ENCODE results near the gene WWOX. TPM values are rescaled to one million over a fixed set of nuclear protein-coding genes. Genes with fewer than 3 reads are reported as not detected.

WWOX gene
- total RNA-seq, 1 experiment from 2014 or later = 35.6 TPM

- no peak for TF ChIP-seq EZH2 (IDR thresholded peaks at IDR 0.05; ENCODE audit: low read depth)
- TF ChIP-seq, protein P1, sequence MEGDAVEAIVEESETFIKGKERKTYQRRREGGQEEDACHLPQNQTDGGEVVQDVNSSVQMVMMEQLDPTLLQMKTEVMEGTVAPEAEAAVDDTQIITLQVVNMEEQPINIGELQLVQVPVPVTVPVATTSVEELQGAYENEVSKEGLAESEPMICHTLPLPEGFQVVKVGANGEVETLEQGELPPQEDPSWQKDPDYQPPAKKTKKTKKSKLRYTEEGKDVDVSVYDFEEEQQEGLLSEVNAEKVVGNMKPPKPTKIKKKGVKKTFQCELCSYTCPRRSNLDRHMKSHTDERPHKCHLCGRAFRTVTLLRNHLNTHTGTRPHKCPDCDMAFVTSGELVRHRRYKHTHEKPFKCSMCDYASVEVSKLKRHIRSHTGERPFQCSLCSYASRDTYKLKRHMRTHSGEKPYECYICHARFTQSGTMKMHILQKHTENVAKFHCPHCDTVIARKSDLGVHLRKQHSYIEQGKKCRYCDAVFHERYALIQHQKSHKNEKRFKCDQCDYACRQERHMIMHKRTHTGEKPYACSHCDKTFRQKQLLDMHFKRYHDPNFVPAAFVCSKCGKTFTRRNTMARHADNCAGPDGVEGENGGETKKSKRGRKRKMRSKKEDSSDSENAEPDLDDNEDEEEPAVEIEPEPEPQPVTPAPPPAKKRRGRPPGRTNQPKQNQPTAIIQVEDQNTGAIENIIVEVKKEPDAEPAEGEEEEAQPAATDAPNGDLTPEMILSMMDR (conservative IDR thresholded peaks at IDR 0.05) = no peak
- Histone ChIP-seq H3K79me2 (ENCODE audit: low read depth) (no peaks in the 10 kb centered on the region), H3K27me3 (ENCODE audit: insufficient read depth, low read depth) (no peaks in the 10 kb centered on the region), H3K36me3 (ENCODE audit: low read depth) (no peaks in the 10 kb centered on the region), H2AFZ (no peak overlapping the region), H3K9me3 (ENCODE audit: insufficient read depth, low read depth) (no peaks in the 10 kb centered on the region), H3K9me2 (ENCODE audit: insufficient read depth) (no peaks in the 10 kb centered on the region), H3K4me2 (no peak overlapping the region), H3K4me1 (replicated peaks; ENCODE audit: insufficient read depth) (no peaks in the 10 kb centered on the region), H3K27ac (no peak overlapping the region), H3F3A (ENCODE audit: insufficient read depth, low read depth) (no peaks in the 10 kb centered on the region), H3K4me3 (no peak overlapping the region), H4K20me1 (ENCODE audit: insufficient read depth) (no peaks in the 10 kb centered on the region)
- ChIA-PET CTCF (no interaction called here), POLR2A (ENCODE audit: unreplicated experiment) (no interaction called here)
- no TSS peak for BruUV-seq (replicated peaks)
- no peak for DNase-seq
- intact Hi-C loops (cut with micrococcal nuclease; ENCODE audit: unreplicated experiment) = no loop called here
Measured at GRCh38 chr16:78693496-78693895, 594.0 kb downstream of the WWOX start.

- no TSS peak for BruUV-seq (replicated peaks)
- no peaks in the 10 kb centered on the region for H3K27me3 ChIP-seq (ENCODE audit: insufficient read depth, low read depth)
- no peak overlapping the region for H3K27ac ChIP-seq
- no peak for TF ChIP-seq EZH2 (IDR thresholded peaks at IDR 0.05; ENCODE audit: low read depth)
- TF ChIP-seq, protein P1 (conservative IDR thresholded peaks at IDR 0.05) = no peak
- no peaks in the 10 kb centered on the region for H3K79me2 ChIP-seq (ENCODE audit: low read depth)
- intact Hi-C loops (cut with micrococcal nuclease; ENCODE audit: unreplicated experiment) = no loop called here
- no peaks in the 10 kb centered on the region for H3K9me3 ChIP-seq (ENCODE audit: insufficient read depth, low read depth)
- H3K4me1 ChIP-seq (replicated peaks; ENCODE audit: insufficient read depth) = no peaks in the 10 kb centered on the region
- no peaks in the 10 kb centered on the region for H3F3A ChIP-seq (ENCODE audit: insufficient read depth, low read depth)
- no peaks in the 10 kb centered on the region for H3K9me2 ChIP-seq (ENCODE audit: insufficient read depth)
- ChIA-PET POLR2A (ENCODE audit: unreplicated experiment) (no interaction called here), CTCF (no interaction called here)
- H2AFZ ChIP-seq = no peak overlapping the region
- no peaks in the 10 kb centered on the region for H3K36me3 ChIP-seq (ENCODE audit: low read depth)
- no peak overlapping the region for H3K4me2 ChIP-seq
- no peak overlapping the region for H3K4me3 ChIP-seq
- no peaks in the 10 kb centered on the region for H4K20me1 ChIP-seq (ENCODE audit: insufficient read depth)
- DNase-seq = no peak
Measured at GRCh38 chr16:78694414-78694813, 595.0 kb downstream of the WWOX start.

GRCh38 chr16:78695391-78695790 lies 595.9 kb downstream of the WWOX start:
- Histone ChIP-seq H3K9me2 (ENCODE audit: insufficient read depth) (no peaks in the 10 kb centered on the region), H3K4me2 (no peak overlapping the region), H2AFZ (no peak overlapping the region), H3K4me1 (replicated peaks; ENCODE audit: insufficient read depth) (no peaks in the 10 kb centered on the region), H3F3A (ENCODE audit: insufficient read depth, low read depth) (no peaks in the 10 kb centered on the region), H3K27me3 (ENCODE audit: insufficient read depth, low read depth) (no peaks in the 10 kb centered on the region), H3K4me3 (no peak overlapping the region), H4K20me1 (ENCODE audit: insufficient read depth) (no peaks in the 10 kb centered on the region), H3K9me3 (ENCODE audit: insufficient read depth, low read depth) (no peaks in the 10 kb centered on the region), H3K27ac (no peak overlapping the region), H3K36me3 (ENCODE audit: low read depth) (no peaks in the 10 kb centered on the region), H3K79me2 (ENCODE audit: low read depth) (no peaks in the 10 kb centered on the region)
- CTCF ChIA-PET = no interaction called here
- BruUV-seq (replicated peaks) = no TSS peak
- intact Hi-C loops (cut with micrococcal nuclease; ENCODE audit: unreplicated experiment) = no loop called here
- DNase-seq = no peak
- POLR2A ChIA-PET (ENCODE audit: unreplicated experiment) = no interaction called here
- TF ChIP-seq, protein P1 (conservative IDR thresholded peaks at IDR 0.05) = no peak
- TF ChIP-seq EZH2 (IDR thresholded peaks at IDR 0.05; ENCODE audit: low read depth) = no peak

All from PC-9 (cell line).